Measurements from ENCODE around the gene GRAMD4. TPM values are rescaled to one million over a fixed set of nuclear protein-coding genes. Genes with fewer than 3 reads are reported as not detected.

GRAMD4 gene
- total RNA-seq, 1 experiment from 2014 or later = 19.8 TPM

DNA sequence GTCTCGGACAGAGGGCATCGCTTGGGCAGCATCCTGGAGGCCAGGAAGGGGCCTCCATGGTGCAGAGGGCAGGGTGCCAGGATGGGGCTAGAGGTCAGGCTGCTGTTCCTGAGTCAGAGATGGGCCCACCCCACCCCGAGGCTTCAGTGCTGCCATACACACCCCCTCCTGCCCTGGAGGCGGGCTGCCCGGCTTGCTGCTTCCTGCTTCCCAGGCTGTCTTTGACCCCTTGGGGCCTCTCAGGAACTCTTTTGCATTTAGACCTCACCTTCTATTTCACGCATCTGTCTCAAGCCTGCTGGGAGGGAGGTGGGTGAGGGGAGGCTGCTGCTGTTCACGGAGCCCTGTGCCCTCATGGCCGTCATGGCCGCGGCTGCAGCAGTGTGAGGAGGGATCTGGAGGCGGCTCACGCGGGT, 6.6 kb upstream of the GRAMD4 start:
- Mint-ChIP-seq H3K9me3 (peaks cover 0 to 5% of the 10 kb centered on the region in 2 experiments; a peak in 1 of 5 replicates), H3K4me1 (peaks cover 15 to 21% of the 10 kb centered on the region in 2 experiments), H3K27me3 (ENCODE audit: low read depth) (no peaks in the 10 kb centered on the region), H3K4me3 (0 out of 5 replicates have a peak overlapping the region, but pooled peaks of 1 of the 2 experiments have one; percentile 35), H3K36me3 (ENCODE audit: insufficient read depth in 1 of 3, low read depth in 3 of 3) (no peaks in the 10 kb centered on the region), H3K27ac (peak overlapping the region in 1 of 3 experiments; percentile 64; a peak in 1 of 7 replicates)
- no peaks in the 10 kb centered on the region for H3K9me3 ChIP-seq (ENCODE audit: control insufficient read depth, low read depth, low read length)
- H2BK20ac ChIP-seq (ENCODE audit: low read depth, low read length, poor library complexity, severe bottlenecking) = no peak overlapping the region
- no peak overlapping the region for H3K9ac ChIP-seq (ENCODE audit: extremely low read depth, insufficient read length, low read length)
- H2BK15ac ChIP-seq (ENCODE audit: low read depth, low read length) = no peak overlapping the region
- no peak for DNase-seq
- no peaks in the 10 kb centered on the region for H3K4me1 ChIP-seq (ENCODE audit: insufficient read depth, low read length)
- no peak overlapping the region for H3K4me2 ChIP-seq (ENCODE audit: insufficient read depth, insufficient read length, low read length)
- no peak overlapping the region for H3K18ac ChIP-seq (ENCODE audit: insufficient read length, low read depth, low read length)
- H4K20me1 ChIP-seq (ENCODE audit: control insufficient read depth, insufficient read depth, insufficient read length) = no peaks in the 10 kb centered on the region
- H3K79me2 ChIP-seq (ENCODE audit: insufficient read depth, low read length) = no peaks in the 10 kb centered on the region
- H3K4ac ChIP-seq (ENCODE audit: low read depth, low read length) = no peak overlapping the region
- no CpG with 5 or more reads among the region's 13 CpGs for WGBS (ENCODE audit: extremely low coverage, insufficient read length, low lambda C conversion rate)
- no peaks in the 10 kb centered on the region for H3K27me3 ChIP-seq (ENCODE audit: insufficient read depth, low read length)
- H3K27ac ChIP-seq (ENCODE audit: insufficient read length, low read depth, low read length) = no peak overlapping the region
- no peaks in the 10 kb centered on the region for H3K79me1 ChIP-seq (ENCODE audit: insufficient read depth, low read depth, low read length, poor library complexity, severe bottlenecking)
- no peak overlapping the region for H4K8ac ChIP-seq (replicated peaks; ENCODE audit: insufficient read length, low read depth, low read length)
- no peak overlapping the region for H2BK12ac ChIP-seq (ENCODE audit: insufficient read length, low read depth, low read length)
- no peak overlapping the region for H2BK120ac ChIP-seq (ENCODE audit: low read depth, low read length, poor library complexity, severe bottlenecking)
- H3K23me2 ChIP-seq (ENCODE audit: insufficient read length, low read depth, low read length, poor library complexity, severe bottlenecking) = no peaks in the 10 kb centered on the region
- no peak overlapping the region for H2BK5ac ChIP-seq (ENCODE audit: insufficient read length, low read length)
- H3K23ac ChIP-seq (ENCODE audit: insufficient read length, low read depth, low read length) = no peak overlapping the region
- H3K56ac ChIP-seq (ENCODE audit: insufficient read length, low read depth, low read length) = no peak overlapping the region
- no peak overlapping the region for H3T11ph ChIP-seq (ENCODE audit: low read length)
- H2AFZ ChIP-seq (ENCODE audit: low read length) = no peak overlapping the region
- H4K5ac ChIP-seq (ENCODE audit: insufficient read length, low read depth, low read length) = no peak overlapping the region
- no peak overlapping the region for H4K91ac ChIP-seq (ENCODE audit: insufficient read length, low read depth, low read length)
- TF ChIP-seq, protein P1, sequence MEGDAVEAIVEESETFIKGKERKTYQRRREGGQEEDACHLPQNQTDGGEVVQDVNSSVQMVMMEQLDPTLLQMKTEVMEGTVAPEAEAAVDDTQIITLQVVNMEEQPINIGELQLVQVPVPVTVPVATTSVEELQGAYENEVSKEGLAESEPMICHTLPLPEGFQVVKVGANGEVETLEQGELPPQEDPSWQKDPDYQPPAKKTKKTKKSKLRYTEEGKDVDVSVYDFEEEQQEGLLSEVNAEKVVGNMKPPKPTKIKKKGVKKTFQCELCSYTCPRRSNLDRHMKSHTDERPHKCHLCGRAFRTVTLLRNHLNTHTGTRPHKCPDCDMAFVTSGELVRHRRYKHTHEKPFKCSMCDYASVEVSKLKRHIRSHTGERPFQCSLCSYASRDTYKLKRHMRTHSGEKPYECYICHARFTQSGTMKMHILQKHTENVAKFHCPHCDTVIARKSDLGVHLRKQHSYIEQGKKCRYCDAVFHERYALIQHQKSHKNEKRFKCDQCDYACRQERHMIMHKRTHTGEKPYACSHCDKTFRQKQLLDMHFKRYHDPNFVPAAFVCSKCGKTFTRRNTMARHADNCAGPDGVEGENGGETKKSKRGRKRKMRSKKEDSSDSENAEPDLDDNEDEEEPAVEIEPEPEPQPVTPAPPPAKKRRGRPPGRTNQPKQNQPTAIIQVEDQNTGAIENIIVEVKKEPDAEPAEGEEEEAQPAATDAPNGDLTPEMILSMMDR (conservative IDR thresholded peaks at IDR 0.05) = no peak
- H3K14ac ChIP-seq (ENCODE audit: insufficient read depth, low read length) = 0 out of 2 replicates have a peak overlapping the region, but pooled peaks have one; percentile 51
- no peak overlapping the region for H2AK5ac ChIP-seq (ENCODE audit: insufficient read length, low read length)

Measured in H9 (cell line).